ENCODE measurements around the gene ANTXR2.

Gene ANTXR2

GRCh38 chr4:79977131-79977840 is 95.7 kb downstream of the ANTXR2 start:
- no peak for DNase-seq (ENCODE audit: low spot score)
- Histone ChIP-seq H3K27ac (no peak overlapping the region), H3K4me3 (no peak overlapping the region)
- no peak for TF ChIP-seq CTCF (IDR thresholded peaks at IDR 0.05)

- Histone ChIP-seq H3K27ac (no peak overlapping the region), H3K4me3 (no peak overlapping the region)
- no peak for DNase-seq (ENCODE audit: low spot score)
- no peak for TF ChIP-seq CTCF (IDR thresholded peaks at IDR 0.05)
Observed at GRCh38 chr4:79964400-79965211, 108.4 kb downstream of the ANTXR2 start.

GRCh38 chr4:79964020-79964399 is 109.0 kb downstream of the ANTXR2 start:
- H3K4me3 ChIP-seq = no peak overlapping the region
- no peak for DNase-seq (ENCODE audit: low spot score)
- H3K27ac ChIP-seq = no peak overlapping the region
- TF ChIP-seq CTCF (IDR thresholded peaks at IDR 0.05) = no peak

- Histone ChIP-seq H3K4me3 (no peak overlapping the region), H3K27ac (no peak overlapping the region)
- no peak for DNase-seq (ENCODE audit: low spot score)
- no peak for TF ChIP-seq CTCF (IDR thresholded peaks at IDR 0.05)
Observed at GRCh38 chr4:79959652-79960051, 113.4 kb downstream of the ANTXR2 start.

- DNase-seq (ENCODE audit: low spot score) = no peak
- Histone ChIP-seq H3K27ac (no peak overlapping the region), H3K4me3 (no peak overlapping the region)
- TF ChIP-seq CTCF (IDR thresholded peaks at IDR 0.05) = no peak
Observed at GRCh38 chr4:79958466-79959264, 114.4 kb downstream of the ANTXR2 start.

- Histone ChIP-seq H3K4me3 (no peak overlapping the region), H3K27ac (no peak overlapping the region)
- no peak for DNase-seq (ENCODE audit: low spot score)
- no peak for TF ChIP-seq CTCF (IDR thresholded peaks at IDR 0.05)
Observed at GRCh38 chr4:79949178-79949577, 123.9 kb downstream of the ANTXR2 start.

Measured in coronary artery (tissue), 2 donors.